Measurements from ENCODE around the gene FHDC1.

FHDC1 gene

DNA sequence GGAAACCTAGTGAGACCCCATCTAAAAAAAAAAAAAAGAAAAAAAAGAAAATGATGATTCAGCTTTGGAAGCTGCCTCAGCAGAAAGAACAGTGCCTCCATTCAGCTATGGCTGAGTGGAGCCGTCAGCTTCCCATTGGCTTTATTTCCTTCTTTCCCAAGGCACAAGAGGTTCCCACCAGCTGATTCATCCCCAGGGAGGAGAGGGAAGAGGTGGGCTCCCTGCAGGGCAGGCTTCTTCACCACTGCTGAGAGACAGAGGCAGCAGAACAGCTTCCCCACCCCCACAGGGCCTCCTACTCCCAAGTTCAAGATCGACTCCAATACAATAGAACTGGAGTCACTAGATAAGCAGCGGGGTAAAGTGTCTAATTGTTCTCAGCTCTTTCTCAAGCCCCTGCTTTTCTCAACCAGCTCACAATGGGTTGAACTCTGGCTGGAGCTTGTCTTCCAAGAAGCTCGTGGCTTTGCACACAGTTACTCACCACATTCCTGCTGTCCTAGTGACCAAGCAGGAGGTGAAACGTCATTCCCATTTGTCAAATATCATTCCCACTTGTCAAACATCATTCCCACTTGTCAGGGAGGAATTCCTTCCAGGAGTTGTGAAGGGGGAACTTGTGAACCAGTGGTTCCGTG, 47.8 kb downstream of the FHDC1 start:
- DNase-seq: no peak

DNA sequence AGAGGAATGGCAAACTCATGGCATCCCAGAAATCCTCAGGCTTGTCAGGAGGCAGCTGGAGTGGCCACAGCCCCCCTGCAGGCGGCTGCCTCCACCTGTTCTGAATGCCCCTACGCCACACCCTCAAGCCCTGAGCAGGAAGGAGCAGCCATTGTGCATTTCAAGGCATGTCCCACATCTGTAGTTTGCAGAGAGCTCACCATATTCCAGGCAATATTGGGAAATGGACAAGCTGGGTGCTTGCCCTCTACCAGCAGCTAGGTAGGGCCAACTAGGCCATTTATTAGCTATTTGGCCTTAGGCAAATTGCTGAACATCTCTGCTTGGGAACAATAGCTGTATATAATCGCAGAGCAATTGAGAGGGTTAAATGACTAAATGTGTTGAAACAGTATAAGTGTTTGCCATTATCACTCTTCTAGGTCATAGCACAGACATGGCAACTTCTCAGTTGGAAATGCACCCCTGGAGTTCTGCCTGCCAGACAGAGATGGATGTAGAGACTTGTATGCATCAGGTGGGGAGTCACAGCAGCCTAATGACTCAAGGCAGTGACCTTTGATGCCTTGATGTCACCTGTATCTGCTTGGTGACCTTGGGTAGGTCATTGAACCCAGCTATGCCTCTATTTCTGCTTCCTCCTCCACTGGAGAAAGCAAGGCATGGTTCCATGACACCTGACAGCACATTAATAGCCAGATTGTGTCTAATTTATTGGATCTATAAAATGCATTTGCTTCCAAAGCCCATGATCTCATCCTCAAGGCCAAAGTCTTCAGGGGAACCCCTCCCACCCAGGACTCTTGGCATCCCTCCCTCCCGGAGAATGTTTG, 52.8 kb downstream of the FHDC1 start:
- no peak for DNase-seq

DNA sequence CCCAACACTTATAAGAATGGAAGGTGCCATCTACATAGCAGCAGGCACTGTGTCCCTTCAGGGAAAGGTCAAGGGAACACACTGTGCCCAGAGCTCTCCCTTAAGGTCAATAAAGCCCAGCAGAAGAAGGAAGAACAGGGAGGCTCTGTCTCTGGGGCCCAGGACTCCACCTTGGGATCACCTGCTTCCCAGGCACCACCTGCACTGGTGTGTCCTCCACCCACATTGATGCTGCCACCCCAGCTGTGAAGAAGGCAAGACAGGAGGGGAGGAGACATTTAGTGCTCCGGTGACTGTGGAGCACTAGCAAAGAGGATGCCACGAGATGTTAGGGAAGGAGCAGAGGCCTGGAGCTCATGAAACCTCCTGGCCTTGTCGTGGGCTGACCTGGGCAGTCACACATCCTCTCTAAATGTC, 53.4 kb downstream of the FHDC1 start:
- no peak for DNase-seq

DNA sequence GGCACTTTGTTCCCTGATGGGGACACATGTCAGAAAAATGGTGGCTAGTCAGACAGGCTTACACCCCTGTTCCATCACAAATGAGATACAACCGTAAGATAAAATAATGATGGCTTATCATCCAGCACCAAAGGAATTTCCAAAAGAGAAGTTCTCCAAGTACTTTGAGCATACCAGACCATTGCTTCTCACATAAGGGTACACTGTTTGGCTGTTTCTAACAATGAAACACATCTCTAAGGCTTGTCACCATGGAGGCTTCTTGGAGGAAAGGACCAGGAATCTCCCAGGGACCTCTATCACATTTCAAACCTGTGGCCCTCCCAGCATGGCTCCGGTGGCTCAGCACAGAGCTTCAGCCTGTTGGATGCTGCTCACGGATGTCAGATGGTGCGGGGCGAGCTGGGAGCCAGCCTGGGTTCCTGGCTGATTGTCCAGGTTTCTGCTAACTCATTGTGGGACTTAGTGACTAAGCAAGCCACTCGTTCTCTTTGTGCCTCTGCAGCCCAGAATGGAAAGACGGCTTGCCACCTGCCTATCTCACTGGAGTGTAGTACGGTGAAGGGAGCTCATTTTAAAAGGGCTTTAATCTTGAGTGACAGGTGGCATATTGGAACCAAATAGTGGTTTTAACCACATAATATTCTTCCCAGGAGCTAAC, 54.5 kb downstream of the FHDC1 start:
- no peak for DNase-seq

DNA sequence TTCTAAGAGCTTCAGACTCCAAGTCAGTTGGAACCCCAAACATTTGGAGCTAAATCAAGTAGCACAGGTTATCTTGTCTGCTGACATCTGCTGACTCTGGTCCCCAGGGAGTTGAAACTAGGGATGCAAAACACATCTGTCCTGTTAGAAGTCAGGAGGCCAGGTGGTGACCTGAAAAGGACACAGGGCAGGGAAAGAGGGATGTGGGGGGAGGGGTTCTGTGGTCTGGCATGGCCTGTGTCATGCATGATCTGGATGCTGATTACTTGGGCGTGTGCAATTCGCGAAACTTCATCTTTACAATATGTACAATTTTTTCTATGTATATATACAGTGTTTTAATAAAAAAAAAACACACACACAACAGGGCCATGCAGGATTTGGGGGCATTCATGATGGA, 55.3 kb downstream of the FHDC1 start:
- no peak for DNase-seq

DNA sequence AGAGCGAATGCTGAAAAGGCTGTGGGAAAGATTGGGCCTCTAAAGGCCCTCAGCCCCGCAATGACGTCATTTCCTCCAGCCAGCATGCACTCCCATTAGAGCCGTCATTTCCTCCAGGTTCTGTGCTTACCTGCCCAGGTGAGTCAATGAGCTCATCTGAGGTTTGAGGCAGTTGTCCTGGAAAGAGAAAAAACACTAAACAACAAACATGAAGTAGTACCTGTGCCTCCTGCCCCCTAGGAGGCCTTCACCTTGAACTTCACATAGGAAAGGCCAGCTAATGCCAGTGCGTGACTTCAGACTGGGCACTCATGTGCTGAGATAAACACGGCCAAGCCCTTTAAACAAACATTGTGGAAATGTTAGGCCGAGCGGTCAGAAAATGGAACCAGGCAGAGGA, 55.9 kb downstream of the FHDC1 start:
- DNase-seq: no peak

DNA sequence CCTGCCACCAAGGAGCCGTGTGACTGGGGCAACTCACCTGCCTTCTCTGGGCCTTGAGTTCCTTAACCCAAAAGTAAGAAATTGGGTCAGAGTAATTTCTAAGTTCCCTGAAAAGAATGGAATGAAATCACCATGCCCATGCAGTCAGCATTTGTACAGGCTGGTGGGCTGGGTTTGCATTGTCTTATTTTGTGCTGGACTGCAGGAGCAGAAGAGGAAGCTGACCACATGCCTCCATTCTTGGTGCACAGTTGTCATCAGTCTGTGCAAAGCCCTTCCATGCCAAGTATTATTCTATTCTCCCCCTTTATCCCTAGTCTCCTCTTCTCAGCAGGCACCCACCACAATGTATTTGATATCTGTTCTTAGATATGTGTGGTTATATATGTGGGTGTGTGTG, 56.3 kb downstream of the FHDC1 start:
- DNase-seq: peak; percentile 14

DNA sequence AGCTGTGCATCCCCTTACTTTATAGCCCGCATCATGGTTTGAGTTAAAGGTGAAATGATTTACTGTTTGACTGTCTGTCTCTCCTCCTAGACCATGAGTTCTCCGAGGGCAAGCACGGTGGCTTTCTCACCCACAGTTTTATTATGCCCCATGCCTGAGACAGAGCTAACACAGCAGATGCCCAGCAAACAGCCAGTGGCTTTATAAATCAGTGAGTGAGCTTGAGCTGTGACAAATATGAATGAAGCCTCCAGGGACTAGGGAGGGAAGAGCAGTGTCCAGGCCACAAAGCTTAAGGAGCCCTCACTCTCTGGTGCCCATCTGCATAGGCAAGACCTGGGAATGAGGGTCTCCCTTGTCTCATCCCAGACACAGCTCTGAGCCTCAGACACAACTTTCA, 57.9 kb downstream of the FHDC1 start:
- no peak for DNase-seq

DNA sequence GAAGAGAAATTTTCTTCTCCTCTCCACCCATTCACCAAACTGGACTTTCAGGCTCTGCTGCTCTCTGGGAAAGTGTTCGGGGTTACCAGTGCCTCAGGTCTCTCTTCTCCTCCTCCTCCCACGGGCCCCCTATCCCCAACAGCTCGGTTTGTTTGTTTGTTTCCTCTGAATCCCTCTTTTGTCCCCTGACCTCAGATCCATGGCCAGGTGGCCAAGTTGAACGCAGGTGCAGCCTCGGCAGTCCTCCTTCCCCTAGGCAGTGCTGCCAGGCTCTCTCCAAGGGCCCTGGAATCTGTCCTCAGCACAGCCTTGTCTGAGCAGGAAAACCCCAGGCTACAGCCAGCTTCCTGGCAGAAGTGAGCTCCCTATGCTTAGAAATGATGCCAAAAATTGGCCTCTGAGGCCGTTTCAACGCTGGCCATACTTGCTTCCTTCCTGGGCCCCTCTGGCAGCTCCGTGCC, 60.0 kb downstream of the FHDC1 start:
- DNase-seq: no peak

DNA sequence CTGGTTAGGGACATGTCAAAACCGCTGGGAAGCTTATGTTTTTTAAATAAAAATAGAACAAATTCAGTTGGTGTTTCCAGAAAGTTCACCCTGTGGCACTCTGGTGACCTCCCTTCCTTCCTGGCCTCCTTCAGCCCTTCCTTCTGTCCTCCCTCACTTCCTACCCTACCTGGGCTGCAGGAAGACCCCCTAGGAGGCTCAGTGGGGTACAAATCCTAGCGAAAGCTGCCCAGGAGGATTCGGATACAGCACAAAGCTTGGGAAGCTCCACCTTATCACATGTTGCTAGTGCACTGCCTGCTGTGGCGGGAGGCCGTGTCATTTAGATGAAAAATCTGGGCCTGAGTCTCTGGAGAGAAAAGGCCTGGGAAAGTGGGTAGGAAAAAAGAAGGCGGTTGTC, 60.5 kb downstream of the FHDC1 start:
- no peak for DNase-seq

DNA sequence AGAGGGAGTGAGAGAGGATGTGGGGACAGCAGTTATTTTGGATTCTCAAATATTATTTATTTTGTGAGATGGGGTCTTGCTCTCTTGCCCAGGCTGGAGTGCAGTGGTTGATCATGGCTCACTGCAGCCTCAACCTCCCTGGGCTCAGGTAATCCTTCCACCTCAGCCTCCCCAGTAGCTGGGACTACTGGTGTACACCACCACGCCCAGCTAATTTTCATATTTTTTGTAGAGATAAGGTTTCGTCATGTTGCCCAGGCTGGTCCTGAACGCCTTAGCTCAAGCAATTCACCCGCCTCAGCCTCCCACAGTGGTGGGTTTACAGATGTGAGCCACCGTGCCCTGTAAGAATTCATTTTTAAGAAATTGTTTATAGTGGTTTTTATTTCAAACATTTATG, 61.2 kb downstream of the FHDC1 start:
- DNase-seq: no peak

DNA sequence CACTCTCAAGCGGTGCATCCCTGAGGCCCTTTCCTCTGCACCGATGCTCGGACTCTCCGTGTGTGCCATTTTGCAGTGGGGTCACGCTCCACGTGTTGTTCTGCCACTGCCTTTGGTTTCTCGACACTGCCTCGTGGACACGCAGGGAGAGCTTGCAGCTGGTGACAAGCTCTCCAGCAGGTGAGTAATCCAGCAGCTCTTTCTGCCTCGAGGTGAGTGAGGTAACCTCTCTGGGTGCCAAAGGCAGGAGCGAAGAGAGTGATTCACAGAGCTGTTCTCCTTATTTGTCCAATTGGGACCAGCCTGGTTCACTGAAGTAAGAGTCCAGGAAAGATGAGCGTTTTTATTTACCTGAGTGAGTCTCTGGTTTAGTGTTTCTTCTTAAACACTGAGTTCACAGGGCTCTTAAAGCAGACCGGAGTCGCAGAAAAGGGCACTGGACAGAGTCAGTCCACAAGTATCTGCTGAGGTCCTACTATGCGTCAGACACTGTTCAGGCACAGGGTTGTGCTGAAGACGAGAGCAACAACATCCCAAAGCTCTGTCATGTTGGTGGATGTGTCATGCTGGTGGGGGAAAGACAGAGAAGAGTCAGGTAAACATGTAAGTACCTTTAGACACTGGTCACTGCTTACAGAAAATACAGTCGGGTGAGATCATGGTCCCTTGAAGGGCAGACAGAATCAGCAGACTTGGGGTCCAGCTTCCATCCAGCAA, 61.8 kb downstream of the FHDC1 start:
- no peak for DNase-seq

DNA sequence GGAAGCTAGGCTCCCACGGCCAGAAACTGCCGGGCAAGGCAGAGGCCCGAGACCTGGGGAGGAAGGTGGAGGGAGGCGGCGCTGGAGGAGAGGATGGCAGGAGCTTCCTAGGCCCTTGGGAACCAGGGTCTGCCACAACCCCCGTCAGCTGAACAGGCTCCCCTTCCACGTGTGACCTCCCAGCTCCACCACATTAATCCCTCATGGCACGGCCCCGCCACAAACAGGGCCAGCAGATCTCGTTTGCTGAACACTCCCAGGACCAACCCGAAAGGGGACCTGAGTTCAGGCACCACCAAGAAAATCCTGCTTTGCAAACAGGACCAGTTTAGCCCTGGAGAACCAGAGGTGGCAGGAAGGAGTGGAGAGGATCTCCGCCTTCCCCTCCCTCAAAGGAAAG, 62.7 kb downstream of the FHDC1 start:
- no peak for DNase-seq

DNA sequence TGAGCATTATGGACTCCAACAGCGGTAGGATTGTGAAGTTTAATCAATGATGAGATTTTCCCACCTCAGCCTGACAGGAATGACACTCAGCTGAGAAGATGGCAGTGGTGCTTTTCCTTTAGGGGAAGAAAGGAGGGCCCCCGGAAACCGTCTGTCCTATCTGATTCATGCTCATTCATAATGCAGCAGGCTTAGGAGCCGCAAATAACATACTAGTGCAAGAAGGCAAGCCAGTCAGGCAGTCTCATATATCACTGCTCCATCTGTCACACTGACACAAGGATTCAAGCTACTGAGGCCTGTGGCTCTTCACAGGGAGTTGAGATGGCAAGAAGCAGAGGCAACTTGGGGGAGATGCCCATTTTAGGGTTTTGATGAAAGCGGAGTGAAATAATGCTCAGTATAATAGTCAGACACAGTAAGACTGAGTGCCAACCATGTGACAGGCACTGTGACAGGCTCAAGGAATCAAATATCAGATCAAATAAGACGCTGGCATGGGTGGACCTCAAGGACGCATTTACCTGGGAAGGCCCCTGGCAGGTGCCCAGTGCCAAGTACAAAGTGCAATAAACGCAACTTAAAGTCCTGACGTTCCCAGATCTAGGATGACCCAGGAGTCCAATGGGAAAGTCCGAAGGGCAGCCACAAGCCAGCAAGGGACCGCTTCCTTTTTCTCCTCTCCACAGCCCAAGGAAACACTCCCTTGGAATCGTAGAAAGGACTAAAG, 63.4 kb downstream of the FHDC1 start:
- DNase-seq: no peak

DNA sequence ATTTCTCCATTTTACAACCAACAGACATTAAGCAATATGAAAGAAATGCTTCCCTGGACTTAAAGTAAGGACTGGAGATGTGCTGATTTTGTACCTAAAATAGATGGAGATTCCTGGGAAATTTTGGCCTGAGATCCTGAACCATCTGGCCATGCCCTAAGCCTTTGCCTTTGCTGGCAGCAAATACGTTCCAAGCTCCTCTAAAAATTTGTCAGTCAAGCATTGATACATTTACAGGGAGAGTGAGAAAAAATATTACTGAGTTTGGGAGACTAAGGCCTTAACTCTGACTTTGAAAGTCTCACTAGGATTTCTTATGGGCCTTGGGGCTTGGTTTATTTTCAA, 63.9 kb downstream of the FHDC1 start:
- no peak for DNase-seq

DNA sequence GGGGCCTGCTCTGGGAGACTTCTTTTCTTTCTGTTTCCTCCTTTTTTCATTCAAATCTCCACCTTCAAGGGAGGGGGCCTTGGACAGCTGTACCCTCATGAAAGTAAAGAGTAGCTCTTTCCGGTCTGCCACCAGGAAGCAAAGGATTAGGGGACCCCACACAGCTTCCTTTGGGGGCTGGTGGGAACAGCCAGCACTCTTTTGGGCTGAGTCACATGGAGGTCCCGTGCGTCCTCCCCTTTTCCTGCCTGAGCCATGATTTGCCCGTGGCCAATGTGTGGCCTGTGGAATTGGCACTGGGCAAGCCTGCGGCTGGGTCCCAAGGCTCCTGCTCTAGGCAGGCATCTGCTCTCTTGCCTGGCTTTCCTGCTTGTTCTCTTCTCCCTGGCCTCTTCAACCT, 65.5 kb downstream of the FHDC1 start:
- no peak for DNase-seq

DNA sequence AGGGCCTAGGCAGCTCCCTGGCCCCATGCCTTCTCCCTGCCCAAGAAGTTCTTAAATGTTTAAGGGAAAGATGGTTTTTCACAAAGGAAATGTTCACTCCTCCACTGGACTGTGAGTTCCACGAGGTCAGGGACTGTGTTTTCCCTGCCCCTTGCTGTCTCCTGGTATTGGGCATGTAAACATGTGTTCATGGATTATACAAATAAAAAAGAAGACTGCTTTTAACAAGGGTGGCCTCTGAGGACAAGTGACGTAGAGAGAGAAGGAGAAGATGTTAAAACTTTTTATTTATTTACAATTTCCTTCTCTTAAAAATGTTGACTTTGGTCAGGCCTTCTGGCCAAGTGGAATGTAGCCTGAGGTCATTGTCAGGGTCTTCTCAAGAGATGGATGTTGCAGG, 66.0 kb downstream of the FHDC1 start:
- DNase-seq: no peak

DNA sequence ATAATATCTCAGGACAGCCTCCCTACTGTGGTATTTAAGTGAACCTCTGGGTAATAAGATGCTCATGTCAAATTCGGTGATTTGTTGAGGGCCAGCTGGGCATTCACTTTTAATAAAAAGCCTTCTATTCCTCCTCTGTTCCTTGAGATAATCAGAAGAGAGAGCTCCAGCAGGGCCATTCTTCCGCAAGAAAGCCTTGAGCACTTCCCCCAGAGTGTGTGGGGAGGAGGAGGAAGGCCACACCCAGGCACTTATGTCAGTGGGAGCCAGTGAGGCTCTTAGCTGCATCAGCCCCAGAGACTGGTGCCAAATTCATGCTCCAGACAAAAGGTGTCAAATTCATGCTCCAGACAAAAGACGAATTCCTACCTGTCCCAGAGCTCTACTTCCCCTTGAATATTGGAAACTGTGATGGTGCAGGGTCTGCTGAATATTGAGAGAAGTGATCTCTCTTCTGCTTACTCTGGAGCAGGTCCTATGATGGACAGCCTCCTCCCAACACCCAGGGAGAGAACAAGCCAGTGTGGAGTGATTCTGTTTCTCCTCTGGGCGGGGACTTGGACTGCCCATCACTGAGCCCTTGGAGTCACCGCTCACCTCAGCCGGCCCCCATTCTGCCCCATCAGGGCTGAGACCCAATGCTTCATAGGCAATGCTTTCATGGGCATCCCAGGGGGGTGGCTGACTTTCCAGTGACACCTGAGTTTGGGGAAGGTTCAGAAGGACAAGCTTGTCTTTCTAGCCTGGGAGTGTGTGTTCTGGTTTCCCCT, 68.1 kb downstream of the FHDC1 start:
- DNase-seq: no peak

DNA sequence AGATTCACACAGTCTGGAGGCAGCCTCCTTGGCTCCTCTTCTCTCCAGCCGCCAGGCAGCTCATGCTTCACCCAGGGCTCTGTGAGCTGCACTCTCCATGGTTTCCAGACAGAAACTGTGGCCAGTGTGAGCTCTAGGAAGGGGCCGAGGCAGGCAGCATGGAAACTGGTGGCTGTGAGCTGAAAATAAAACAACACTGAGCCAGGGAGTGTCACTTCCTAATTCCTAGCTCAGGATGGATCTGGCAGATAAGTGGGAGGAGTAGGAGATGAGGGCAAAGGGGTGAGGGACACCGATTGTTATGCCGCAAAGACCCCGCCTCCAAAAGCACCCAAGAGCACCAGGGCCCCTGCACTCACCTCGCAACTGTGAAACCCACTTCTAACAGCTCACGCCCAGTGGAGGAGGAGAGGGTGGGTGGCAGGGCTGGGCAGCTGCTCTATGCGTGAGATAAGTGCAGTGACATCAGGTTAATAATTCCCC, 69.8 kb downstream of the FHDC1 start:
- no peak for DNase-seq

DNA sequence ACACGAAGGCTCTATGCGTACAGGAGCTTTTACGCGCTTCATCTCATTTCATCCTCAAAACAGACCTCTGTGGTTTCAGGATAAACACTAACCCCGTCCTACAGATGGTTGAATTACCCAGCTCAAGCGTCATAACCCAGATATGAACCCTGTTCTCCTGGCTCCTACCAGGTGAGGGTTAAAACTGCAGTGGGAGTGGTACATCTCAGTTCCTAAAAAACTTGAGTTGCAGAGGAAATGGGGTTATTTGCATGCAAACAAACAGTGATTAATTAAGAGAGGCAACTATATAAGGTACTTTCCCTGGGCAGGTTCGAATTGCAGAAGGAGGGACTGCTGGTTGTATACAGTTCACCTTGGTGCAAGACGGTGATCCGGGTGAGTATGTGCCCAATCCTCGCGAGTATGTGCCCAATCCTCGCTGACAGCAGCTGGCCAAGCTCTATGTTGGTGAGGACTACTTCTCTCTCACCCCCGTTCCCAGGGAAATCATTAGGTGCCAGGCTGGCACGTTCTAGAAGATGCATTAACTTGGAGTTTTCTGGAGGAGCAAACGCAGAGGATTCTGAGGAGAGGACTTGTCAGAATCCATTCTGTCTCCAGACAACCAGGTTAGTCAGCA, 72.6 kb downstream of the FHDC1 start:
- DNase-seq: no peak

DNA sequence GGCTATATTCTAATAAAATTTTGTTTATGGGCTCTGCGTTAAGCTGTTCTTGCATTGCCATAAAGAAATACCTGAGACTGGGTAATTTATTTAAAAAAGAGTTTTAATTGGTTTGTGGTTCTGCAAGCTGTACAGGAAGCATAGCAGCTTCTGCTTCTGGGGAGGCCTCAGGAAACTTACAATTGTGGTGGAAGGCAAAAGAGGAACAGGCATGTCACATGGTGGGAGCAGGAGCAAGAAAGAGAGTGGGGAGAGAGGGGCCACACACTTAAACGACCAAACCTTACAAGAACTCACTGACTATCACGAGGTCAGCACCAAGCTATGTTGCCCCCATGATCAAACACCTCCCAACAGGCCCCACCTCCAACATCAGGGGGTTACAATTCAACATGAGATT, 74.0 kb downstream of the FHDC1 start:
- DNase-seq: no peak

All from inflammatory macrophage treated with lipopolysaccharide for 4 hours (primary cell).